IMR-90 (cell line): Measurements from ENCODE around the gene LGALS16. TPM values are rescaled to one million over a fixed set of nuclear protein-coding genes. Genes with fewer than 3 reads are reported as not detected.

Source experiments
- ATAC-seq: fragments of 200-7000 bp; cut with Tn5 transposase; 2 replicates; pipeline ENCODE4 v1.9.1; 2020; ENCODE audit warnings: low read depth, mild to moderate bottlenecking, moderate library complexity
- BruUV-seq: library from RNA; stranded (reverse); fragments of 400-500 nt; replicated peaks from 2 replicates; lab custom pipeline; 2021; lab: Mats Ljungman, UMichigan
- CTCF ChIA-PET: fragments of 300-600 bp; formaldehyde crosslinking; extraction: SDS; loops from one replicate; lab custom pipeline; 2021; ENCODE audit warnings: antibody characterized with exemption; lab: Yijun Ruan, JAX
- POLR2A ChIA-PET: fragments of 300-600 bp; sonication (Branson Sonifier 250); formaldehyde crosslinking; loops from one replicate; lab custom pipeline; 2022; ENCODE audit warnings: antibody characterized with exemption; ENCODE audit not compliant: unreplicated experiment; lab: Charles Lee
- DNase-seq: peaks from one replicate; pipeline ENCODE4 v3.0.0; 2013
- H2AFZ ChIP-seq: replicated peaks from 2 replicates; pipeline ENCODE3; 2013; ENCODE audit warnings: low read length, mild to moderate bottlenecking; ENCODE audit not compliant: poor library complexity
- H2AK5ac ChIP-seq: 2 replicates; pipeline ENCODE4 v1.6.1; 2013; ENCODE audit warnings: low read depth, low read length, inconsistent platforms
- H2AK9ac ChIP-seq: replicated peaks from 2 replicates; pipeline ENCODE3; 2013; ENCODE audit warnings: mild to moderate bottlenecking, low read depth, low read length, moderate library complexity; ENCODE audit not compliant: poor library complexity
- H2BK120ac ChIP-seq: 2 replicates; pipeline ENCODE4 v1.6.1; 2013; ENCODE audit warnings: low read depth, low read length, inconsistent platforms
- H2BK15ac ChIP-seq: 3 replicates; pipeline ENCODE4 v1.6.1; 2013; ENCODE audit warnings: low read depth, low read length, inconsistent platforms
- H2BK20ac ChIP-seq: 2 replicates; pipeline ENCODE4 v1.6.1; 2013; ENCODE audit warnings: low read depth, mild to moderate bottlenecking, inconsistent platforms, low read length, moderate library complexity
- H2BK5ac ChIP-seq: 2 replicates; pipeline ENCODE4 v1.6.1; 2013; ENCODE audit warnings: mild to moderate bottlenecking, low read depth, low read length, inconsistent platforms; ENCODE audit not compliant: poor library complexity, severe bottlenecking
- H3K14ac ChIP-seq: replicated peaks from 2 replicates; pipeline ENCODE4 v1.6.1; 2013; ENCODE audit warnings: low read depth, low read length, inconsistent platforms
- H3K18ac ChIP-seq: 2 replicates; pipeline ENCODE4 v1.6.1; 2013; ENCODE audit warnings: low read depth, low read length, control low read depth
- H3K23ac ChIP-seq: 2 replicates; pipeline ENCODE4 v1.6.1; 2013; ENCODE audit warnings: low read depth, low read length, inconsistent platforms
- H3K27ac ChIP-seq: 2 replicates; pipeline ENCODE4 v1.5.1; 2013; ENCODE audit warnings: mild to moderate bottlenecking, control low read depth, low read length; ENCODE audit not compliant: insufficient read depth
- H3K27me3 ChIP-seq: 2 replicates; pipeline ENCODE4 v1.6.1; 2013; ENCODE audit warnings: low read length; ENCODE audit not compliant: control insufficient read depth, insufficient read depth
- H3K36me3 ChIP-seq: 2 replicates; pipeline ENCODE4 v1.6.1; 2013; ENCODE audit warnings: low read length, mixed read lengths; ENCODE audit not compliant: control insufficient read depth, insufficient read depth
- H3K4ac ChIP-seq: 2 replicates; pipeline ENCODE4 v1.6.1; 2013; ENCODE audit warnings: low read depth, low read length, inconsistent platforms
- H3K4me1 ChIP-seq: 2 replicates; pipeline ENCODE4 v1.6.1; 2013; ENCODE audit warnings: low read length, mixed read lengths; ENCODE audit not compliant: control insufficient read depth, insufficient read depth
- H3K4me2 ChIP-seq: 2 replicates; pipeline ENCODE4 v1.6.1; 2013; ENCODE audit warnings: low read depth, mild to moderate bottlenecking, control low read depth, low read length, moderate library complexity
- H3K4me3 ChIP-seq: 2 replicates; pipeline ENCODE4 v1.5.1; 2013; ENCODE audit warnings: low read depth, mild to moderate bottlenecking, control low read depth, low read length, moderate library complexity; ENCODE audit not compliant: insufficient read depth
- H3K56ac ChIP-seq: 2 replicates; pipeline ENCODE4 v1.6.1; 2013; ENCODE audit warnings: low read length, inconsistent platforms; ENCODE audit not compliant: insufficient read depth; ENCODE audit errors: extremely low read depth
- H3K79me1 ChIP-seq, 2 experiments: 2 replicates each; pipeline ENCODE4 v1.6.1; 2013; ENCODE audit warnings: low read length in 2 of 2, inconsistent platforms in 1 of 2, low read depth in 1 of 2
- H3K9ac ChIP-seq: 2 replicates; pipeline ENCODE4 v1.6.1; 2013; ENCODE audit warnings: low read depth, low read length, control low read depth
- H3K9me1 ChIP-seq: 2 replicates; pipeline ENCODE4 v1.6.1; 2013; ENCODE audit warnings: low read length, inconsistent platforms; ENCODE audit not compliant: insufficient read depth
- H3K9me3 ChIP-seq: 2 replicates; pipeline ENCODE4 v1.6.1; 2013; ENCODE audit warnings: low read length; ENCODE audit not compliant: control insufficient read depth, insufficient read depth
- H4K20me1 ChIP-seq: 2 replicates; pipeline ENCODE4 v1.6.1; 2013; ENCODE audit warnings: low read length, inconsistent platforms; ENCODE audit not compliant: insufficient read depth
- H4K5ac ChIP-seq: 2 replicates; pipeline ENCODE4 v1.6.1; 2013; ENCODE audit warnings: mild to moderate bottlenecking, low read depth, low read length, control low read depth
- H4K8ac ChIP-seq, 2 experiments: 2 replicates each; pipeline ENCODE4 v1.6.1; 2013; ENCODE audit warnings: low read depth in 2 of 2, low read length in 2 of 2, control low read depth in 1 of 2, inconsistent platforms in 1 of 2
- H4K91ac ChIP-seq: 2 replicates; pipeline ENCODE4 v1.6.1; 2013; ENCODE audit warnings: low read depth, low read length, inconsistent platforms; ENCODE audit not compliant: insufficient read depth
- BHLHE40 ChIP-seq: fragments of 150-350 bp; IDR thresholded peaks from 2 replicates; pipeline ENCODE4 v1.6.1; 2016; ENCODE audit warnings: mild to moderate bottlenecking, low read depth, low read length
- CEBPB ChIP-seq: IDR thresholded peaks from 2 replicates; pipeline ENCODE4 v1.6.1; 2012; ENCODE audit warnings: low read depth, low read length, improper control_type of control experiment
- CHD1 ChIP-seq: IDR thresholded peaks from 2 replicates; pipeline ENCODE4 v1.6.1; 2012; ENCODE audit warnings: low read depth, low read length, improper control_type of control experiment
- CTCF ChIP-seq: conservative IDR thresholded peaks from 2 replicates; pipeline ENCODE4 v1.5.1; 2012; ENCODE audit warnings: mild to moderate bottlenecking, low read depth, low read length, improper control_type of control experiment
- ELK1 ChIP-seq: fragments of 150-350 bp; IDR thresholded peaks from 2 replicates; pipeline ENCODE4 v1.6.1; 2016; ENCODE audit warnings: low read depth, mild to moderate bottlenecking, low read length, moderate library complexity, borderline replicate concordance
- FOS ChIP-seq: fragments of 150-350 bp; IDR thresholded peaks from 2 replicates; pipeline ENCODE4 v1.6.1; 2016; ENCODE audit warnings: low read depth, low read length
- MAFK ChIP-seq: IDR thresholded peaks from 2 replicates; pipeline ENCODE4 v1.6.1; 2012; ENCODE audit warnings: low read depth, low read length, improper control_type of control experiment
- MAZ ChIP-seq: IDR thresholded peaks from 2 replicates; pipeline ENCODE4 v1.6.1; 2012; ENCODE audit warnings: low read depth, mild to moderate bottlenecking, low read length, improper control_type of control experiment, moderate library complexity, borderline replicate concordance
- MXI1 ChIP-seq: IDR thresholded peaks from 2 replicates; pipeline ENCODE4 v1.6.1; 2012; ENCODE audit warnings: low read depth, mild to moderate bottlenecking, low read length, moderate library complexity, borderline replicate concordance
- NFE2L2 ChIP-seq: fragments of 150-350 bp; IDR thresholded peaks from 2 replicates; pipeline ENCODE4 v1.6.1; 2016; ENCODE audit warnings: low read depth, mild to moderate bottlenecking, low read length
- POLR2A ChIP-seq: IDR thresholded peaks from 2 replicates; pipeline ENCODE4 v1.6.1; 2012; ENCODE audit warnings: mild to moderate bottlenecking, low read depth, low read length
- RAD21 ChIP-seq: IDR thresholded peaks from 2 replicates; pipeline ENCODE4 v1.6.1; 2012; ENCODE audit warnings: low read length, improper control_type of control experiment
- RCOR1 ChIP-seq: IDR thresholded peaks from 2 replicates; pipeline ENCODE4 v1.6.1; 2012; ENCODE audit warnings: mild to moderate bottlenecking, low read length, improper control_type of control experiment; ENCODE audit not compliant: insufficient replicate concordance
- RFX5 ChIP-seq: IDR thresholded peaks from 2 replicates; pipeline ENCODE4 v1.8.0; 2012; ENCODE audit warnings: low read depth, mild to moderate bottlenecking, low read length, moderate library complexity
- SMC3 ChIP-seq: fragments of 150-350 bp; IDR thresholded peaks from 2 replicates; pipeline ENCODE4 v1.6.1; 2016; ENCODE audit warnings: low read depth, mild to moderate bottlenecking, antibody characterized with exemption, low read length, moderate library complexity
- WGBS, 2 experiments: methylation state at CpG; one replicate each; pipeline versions ENCODE4 v1.1.5 to v1.1.7; 2013; ENCODE audit warnings: missing lambda C conversion rate in 2 of 2; ENCODE audit not compliant: insufficient read length in 1 of 2; ENCODE audit errors: extremely low coverage in 2 of 2; 5-methylcytosine and 5-hydroxymethylcytosine counted together
- dilution Hi-C: fragments of 300-500 bp; cut with HindIII; formaldehyde crosslinking; loops from one replicate; pipeline ENCODE4 v1.14.3; 2018; ENCODE audit warnings: low sequenced_read_pairs; ENCODE audit not compliant: unreplicated experiment
- in situ Hi-C: fragments of 300-500 bp; cut with MboI; formaldehyde crosslinking; loops from 3 replicates; pipeline ENCODE4 v1.14.3; 2019; ENCODE audit warnings: low sequenced_read_pairs, inconsistent platforms, mixed read lengths
- intact Hi-C: fragments of 100-400 bp; cut with micrococcal nuclease; formaldehyde crosslinking; loops from 2 replicates; pipeline ENCODE4 v1.10.0; 2022
- polyA plus RNA-seq, 3 experiments: library from polyadenylated mRNA; depleted of rRNA; stranded (reverse); fragments of >200 nt; gene quantifications; 2 replicates each; pipeline ENCODE4 v1.2.3, GENCODE V29; 2012; ENCODE audit warnings: low replicate concordance in 1 of 3
- total RNA-seq: library from RNA; depleted of rRNA; stranded (reverse); fragments of >200 nt; gene quantifications from 2 replicates; pipeline ENCODE4 v1.2.3, GENCODE V29; 2012
- TF ChIP-seq, protein P1 (sequence below): fragments of 150-350 bp; IDR thresholded peaks from 2 replicates; pipeline ENCODE4 v1.6.1; 2017; ENCODE audit warnings: mild to moderate bottlenecking, antibody characterized with exemption, low read length, low read depth

LGALS16 gene
- total and polyA plus RNA-seq, 2 of the 4 experiments (the other 2 are of a cell fraction): not detected

- Histone ChIP-seq H4K91ac (no peak overlapping the region), H2BK15ac (no peak overlapping the region), H4K5ac (no peak overlapping the region), H3K56ac (no peak overlapping the region), H2AFZ (no peak overlapping the region), H2AK9ac (no peak overlapping the region), H3K27ac (no peak overlapping the region), H2BK120ac (no peak overlapping the region), H3K4me3 (no peak overlapping the region), H2BK5ac (no peak overlapping the region), H2BK20ac (no peak overlapping the region), H3K14ac (no peak overlapping the region), H3K27me3 (no peaks in the 10 kb centered on the region), H4K8ac (no peak overlapping the region), H3K79me1 (no peaks in the 10 kb centered on the region), H3K4ac (no peak overlapping the region), H3K4me1 (no peaks in the 10 kb centered on the region), H2AK5ac (no peak overlapping the region), H3K18ac (no peak overlapping the region), H3K9me3 (peaks cover 2% of the 10 kb centered on the region; the same call in 1 of the 2 replicates), H3K9ac (no peak overlapping the region), H3K36me3 (no peaks in the 10 kb centered on the region), H3K9me1 (no peaks in the 10 kb centered on the region), H3K23ac (no peak overlapping the region), H4K20me1 (no peaks in the 10 kb centered on the region), H3K4me2 (no peak overlapping the region)
- dilution Hi-C loops (no loop called here), in situ Hi-C loops (no loop called here), intact Hi-C loops (no loop called here)
- 0% methylated on average over 1 of the region's 2 CpGs; no CpG with 5 or more reads in 1 of the 2 experiments for WGBS, 2 experiments
- BruUV-seq: no TSS peak
- ATAC-seq (no peak), DNase-seq (no peak)
- TF ChIP-seq SMC3 (no peak), MXI1 (no peak), CTCF (no peak), CEBPB (no peak), MAFK (no peak), RFX5 (no peak), RCOR1 (no peak), FOS (no peak), NFE2L2 (no peak), ELK1 (no peak), RAD21 (no peak), BHLHE40 (no peak), CHD1 (no peak), POLR2A (no peak), MAZ (no peak)
- TF ChIP-seq, protein P1, sequence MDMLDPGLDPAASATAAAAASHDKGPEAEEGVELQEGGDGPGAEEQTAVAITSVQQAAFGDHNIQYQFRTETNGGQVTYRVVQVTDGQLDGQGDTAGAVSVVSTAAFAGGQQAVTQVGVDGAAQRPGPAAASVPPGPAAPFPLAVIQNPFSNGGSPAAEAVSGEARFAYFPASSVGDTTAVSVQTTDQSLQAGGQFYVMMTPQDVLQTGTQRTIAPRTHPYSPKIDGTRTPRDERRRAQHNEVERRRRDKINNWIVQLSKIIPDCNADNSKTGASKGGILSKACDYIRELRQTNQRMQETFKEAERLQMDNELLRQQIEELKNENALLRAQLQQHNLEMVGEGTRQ: no peak
- ChIA-PET POLR2A (no interaction called here), CTCF (no interaction called here)
These were observed 42.1 kb upstream of the LGALS16 start for GRCh38 chr19:39613597-39613996.
